Common myeloid progenitor, CD34-positive (primary cell): Measurements from ENCODE around the gene COL19A1.

Experiments used
- CTCF ChIA-PET: fragments of 350-600 bp; sonication (Branson Sonifier 250); formaldehyde crosslinking; loops from one replicate; lab custom pipeline; 2021; ENCODE audit warnings: antibody characterized with exemption; lab: Charles Lee
- POLR2A ChIA-PET: fragments of 350-600 bp; sonication (Branson Sonifier 250); formaldehyde crosslinking; loops from one replicate; lab custom pipeline; 2021; ENCODE audit warnings: antibody characterized with exemption; lab: Charles Lee
- DNase-seq, 3 donors: peaks; one replicate each; pipeline versions ENCODE4 v3.0.0 to v3.0.0-alpha.2; 2013
- H3K27ac ChIP-seq, 2 experiments: 1 replicate in 1 of 2; 2 replicates in 1 of 2; pipeline ENCODE4 v1.7.0; 2013; ENCODE audit warnings: inconsistent platforms in 2 of 2, low read length in 2 of 2, mild to moderate bottlenecking in 2 of 2, low read depth in 1 of 2, moderate library complexity in 1 of 2; ENCODE audit not compliant: severe bottlenecking in 2 of 2, insufficient read depth in 1 of 2, poor library complexity in 1 of 2
- H3K27me3 ChIP-seq, 5 experiments: replicated peaks in 2 of 5; 1 replicate in 3 of 5; 2 replicates in 2 of 5; pipeline versions ENCODE4 v1.6.1 to v1.7.0; 2013; ENCODE audit warnings: low read length in 4 of 5, mild to moderate bottlenecking in 2 of 5, moderate library complexity in 2 of 5, inconsistent platforms in 1 of 5; ENCODE audit not compliant: insufficient read depth in 5 of 5, control insufficient read depth in 4 of 5
- H3K36me3 ChIP-seq, 4 experiments: 1 replicate in 2 of 4; 2 replicates in 2 of 4; pipeline versions ENCODE4 v1.6.1 to v1.7.0; 2013; ENCODE audit warnings: low read length in 3 of 4, control low read depth in 1 of 4, mild to moderate bottlenecking in 1 of 4; ENCODE audit not compliant: control insufficient read depth in 4 of 4, insufficient read depth in 4 of 4
- H3K4me1 ChIP-seq, 4 experiments: 1 replicate in 3 of 4; 2 replicates in 1 of 4; pipeline versions ENCODE4 v1.6.1 to v1.7.1; 2013; ENCODE audit warnings: low read length in 3 of 4, mild to moderate bottlenecking in 3 of 4, control low read depth in 1 of 4, inconsistent platforms in 1 of 4, moderate library complexity in 1 of 4; ENCODE audit not compliant: control insufficient read depth in 4 of 4, insufficient read depth in 4 of 4; ENCODE audit errors: control extremely low read depth in 1 of 4
- H3K4me3 ChIP-seq, 7 experiments: 1 replicate in 4 of 7; 2 replicates in 3 of 7; pipeline versions ENCODE4 v1.5.1 to v1.7.0; 2013; ENCODE audit warnings: mild to moderate bottlenecking in 7 of 7, low read length in 6 of 7, moderate library complexity in 6 of 7, inconsistent platforms in 2 of 7, low read depth in 2 of 7, control low read depth in 1 of 7; ENCODE audit not compliant: insufficient read depth in 4 of 7, control insufficient read depth in 1 of 7; ENCODE audit errors: extremely low read depth in 1 of 7
- H3K9me3 ChIP-seq, 5 experiments: 1 replicate in 4 of 5; 2 replicates in 1 of 5; pipeline versions ENCODE4 v1.6.1 to v1.7.1; 2013; ENCODE audit warnings: low read length in 4 of 5, mild to moderate bottlenecking in 2 of 5, inconsistent platforms in 1 of 5, low read depth in 1 of 5, moderate library complexity in 1 of 5; ENCODE audit not compliant: control insufficient read depth in 4 of 5, insufficient read depth in 2 of 5; ENCODE audit errors: control extremely low read depth in 1 of 5
- WGBS: methylation state at CpG from one replicate; pipeline ENCODE4 v1.1.5; 2013; ENCODE audit not compliant: insufficient coverage; 5-methylcytosine and 5-hydroxymethylcytosine counted together

COL19A1 gene

GRCh38 chr6:70142034-70142433, 275.7 kb downstream of the COL19A1 start:
- H3K36me3 ChIP-seq, result no peaks in the 10 kb centered on the region
- DNase-seq, result no peak
- H3K4me1 ChIP-seq, result no peaks in the 10 kb centered on the region
- POLR2A ChIA-PET, result no interaction called here
- H3K27me3 ChIP-seq, result peaks cover 0 to 7% (median 0%) of the 10 kb centered on the region in 5 experiments
- H3K4me3 ChIP-seq, result no peak overlapping the region
- 93% methylated on average over 2 of the region's 4 CpGs for WGBS
- no peaks in the 10 kb centered on the region for H3K9me3 ChIP-seq
- H3K27ac ChIP-seq, result no peak overlapping the region
- CTCF ChIA-PET, result no interaction called here

GRCh38 chr6:70145178-70145577, 278.8 kb downstream of the COL19A1 start:
- Histone ChIP-seq H3K36me3 (no peaks in the 10 kb centered on the region), H3K4me3 (no peak overlapping the region), H3K27ac (no peak overlapping the region), H3K4me1 (no peaks in the 10 kb centered on the region), H3K27me3 (no peaks in the 10 kb centered on the region), H3K9me3 (no peaks in the 10 kb centered on the region)
- DNase-seq, result no peak
- CTCF ChIA-PET, result no interaction called here
- POLR2A ChIA-PET, result no interaction called here
- WGBS, result 83% methylated on average over 1 of the region's 2 CpGs

GRCh38 chr6:70149209-70149788, 282.9 kb downstream of the COL19A1 start:
- Histone ChIP-seq H3K36me3 (no peaks in the 10 kb centered on the region), H3K27me3 (no peaks in the 10 kb centered on the region), H3K4me3 (no peak overlapping the region), H3K27ac (no peak overlapping the region), H3K4me1 (no peaks in the 10 kb centered on the region), H3K9me3 (no peaks in the 10 kb centered on the region)
- no peak for DNase-seq
- ChIA-PET CTCF (interaction anchor here (0.7 kb wide), 1 partner anchor 33 kb away, joined by 3 read pairs; no protein-coding TSS in a partner anchor), POLR2A (no interaction called here)
- no CpG with 5 or more reads among the region's 6 CpGs for WGBS

- POLR2A ChIA-PET, result interaction anchor here (0.6 kb wide), 1 partner anchor 27 kb away, joined by 3 read pairs; no protein-coding TSS in a partner anchor
- Histone ChIP-seq H3K36me3 (no peaks in the 10 kb centered on the region), H3K4me1 (no peaks in the 10 kb centered on the region), H3K27me3 (peaks cover 0 to 3% (median 0%) of the 10 kb centered on the region in 5 experiments), H3K27ac (no peak overlapping the region), H3K9me3 (no peaks in the 10 kb centered on the region), H3K4me3 (no peak overlapping the region)
- CTCF ChIA-PET, result no interaction called here
- WGBS, result 64% methylated on average over 2 of the region's 4 CpGs
- no peak for DNase-seq
Measured at GRCh38 chr6:70150521-70150920, 284.2 kb downstream of the COL19A1 start.

- POLR2A ChIA-PET, result no interaction called here
- H3K4me1 ChIP-seq, result no peaks in the 10 kb centered on the region
- H3K36me3 ChIP-seq, result no peaks in the 10 kb centered on the region
- no peak for DNase-seq
- WGBS, result 100% methylated on average over 1 of the region's 2 CpGs
- no peak overlapping the region for H3K4me3 ChIP-seq
- no peaks in the 10 kb centered on the region for H3K9me3 ChIP-seq
- H3K27ac ChIP-seq, result no peak overlapping the region
- H3K27me3 ChIP-seq, result peaks cover 0 to 3% (median 0%) of the 10 kb centered on the region in 5 experiments
- CTCF ChIA-PET, result interaction anchor here (0.5 kb wide), 1 partner anchor 1473 kb away, joined by 3 read pairs; no protein-coding TSS in a partner anchor
Measured at GRCh38 chr6:70151616-70152015, 285.3 kb downstream of the COL19A1 start.

GRCh38 chr6:70152786-70153185, 286.4 kb downstream of the COL19A1 start:
- H3K27ac ChIP-seq, result no peak overlapping the region
- no peaks in the 10 kb centered on the region for H3K36me3 ChIP-seq
- POLR2A ChIA-PET, result no interaction called here
- H3K27me3 ChIP-seq, result peaks cover 0 to 3% (median 2%) of the 10 kb centered on the region in 5 experiments
- no peak for DNase-seq
- no peaks in the 10 kb centered on the region for H3K9me3 ChIP-seq
- WGBS, result 90% methylated on average over 4 of the region's 6 CpGs
- no peak overlapping the region for H3K4me3 ChIP-seq
- H3K4me1 ChIP-seq, result no peaks in the 10 kb centered on the region
- CTCF ChIA-PET, result no interaction called here

- H3K27me3 ChIP-seq, result peaks cover 0 to 3% (median 2%) of the 10 kb centered on the region in 5 experiments
- no peaks in the 10 kb centered on the region for H3K36me3 ChIP-seq
- no peaks in the 10 kb centered on the region for H3K9me3 ChIP-seq
- no peak for DNase-seq
- ChIA-PET CTCF (interaction anchor here (0.8 to 1.5 kb wide), 2 partner anchors 9 to 40 kb away, joined by 3 to 5 read pairs; no protein-coding TSS in a partner anchor), POLR2A (no interaction called here)
- WGBS, result no CpG with 5 or more reads among the region's 1 CpG
- no peaks in the 10 kb centered on the region for H3K4me1 ChIP-seq
- no peak overlapping the region for H3K4me3 ChIP-seq
- H3K27ac ChIP-seq, result no peak overlapping the region
Measured at GRCh38 chr6:70157086-70157485, 290.7 kb downstream of the COL19A1 start.
